GM12878 (cell line): ENCODE data around the gene SDHC. TPM values are rescaled to one million over a fixed set of nuclear protein-coding genes. Genes with fewer than 3 reads are reported as not detected.

Experiments
- ATAC-seq: fragments of 200-7000 bp; cut with Tn5 transposase; 3 replicates; pipeline ENCODE4 v1.9.1; 2020; ENCODE audit warnings: mild to moderate bottlenecking, moderate library complexity
- BruUV-seq: library from RNA; stranded (reverse); fragments of 400-500 nt; replicated peaks from 2 replicates; lab custom pipeline; 2021; lab: Mats Ljungman, UMichigan
- CTCF ChIA-PET: fragments of 300-600 bp; sonication (Branson Sonifier 250); formaldehyde crosslinking; extraction: SDS; loops from one replicate; lab custom pipeline; 2021; ENCODE audit warnings: inconsistent platforms; lab: Yijun Ruan, JAX
- POLR2A ChIA-PET: fragments of 350-600 bp; formaldehyde crosslinking; extraction: SDS; loops from one replicate; lab custom pipeline; 2021; ENCODE audit warnings: inconsistent platforms; lab: Charles Lee
- RAD21 ChIA-PET: fragments of 300-600 bp; sonication (Branson Sonifier 250); formaldehyde crosslinking; loops from one replicate; lab custom pipeline; 2023; ENCODE audit warnings: antibody characterized with exemption; ENCODE audit not compliant: unreplicated experiment; lab: Charles Lee
- SMC1A ChIA-PET: fragments of 300-600 bp; sonication (Branson Sonifier 250); formaldehyde crosslinking; loops from one replicate; lab custom pipeline; 2023; ENCODE audit not compliant: unreplicated experiment, uncharacterized antibody; lab: Charles Lee
- DNase-seq: peaks from one replicate; pipeline ENCODE4 v3.0.0-alpha.2; 2011; ENCODE audit warnings: low read depth, low spot score
- FAIRE-seq: peaks from 3 replicates; lab custom pipeline; 2011; peaks lifted over from hg19 to GRCh38; lab: Jason Lieb, UNC
- H2AFZ ChIP-seq: 2 replicates; pipeline ENCODE4 v1.6.0; 2011; ENCODE audit warnings: low read depth, low read length, control low read depth; ENCODE audit not compliant: control insufficient read depth
- H3K27ac ChIP-seq: 2 replicates; pipeline ENCODE4 v1.5.1; 2011; ENCODE audit warnings: control low read depth; ENCODE audit not compliant: control insufficient read depth, insufficient read depth
- H3K27me3 ChIP-seq, 2 experiments: replicated peaks in 1 of 2; 2 replicates each; pipeline versions ENCODE4 v1.6.0 to v1.6.1; 2011; ENCODE audit warnings: low read length in 1 of 2; ENCODE audit not compliant: control insufficient read depth in 2 of 2, insufficient read depth in 2 of 2
- H3K36me3 ChIP-seq, 2 experiments: 2 replicates each; pipeline ENCODE4 v1.5.1; 2011; ENCODE audit warnings: low read length in 1 of 2; ENCODE audit not compliant: control insufficient read depth in 2 of 2, insufficient read depth in 2 of 2
- H3K4me1 ChIP-seq: 2 replicates; pipeline ENCODE4 v1.6.1; 2011; ENCODE audit warnings: mild to moderate bottlenecking, low read length, moderate library complexity, mixed read lengths; ENCODE audit not compliant: control insufficient read depth, insufficient read depth
- H3K4me2 ChIP-seq: 2 replicates; pipeline ENCODE4 v1.6.0; 2011; ENCODE audit warnings: control low read depth; ENCODE audit not compliant: control insufficient read depth, insufficient read depth
- H3K4me3 ChIP-seq: fragments of 200-600 bp; sonication (generic); 2 replicates; pipeline ENCODE4 v1.5.1; 2016
- H3K79me2 ChIP-seq: 2 replicates; pipeline ENCODE4 v1.6.0; 2011; ENCODE audit warnings: low read length; ENCODE audit not compliant: control insufficient read depth, insufficient read depth
- H3K9ac ChIP-seq: 2 replicates; pipeline ENCODE4 v1.8.0; 2011; ENCODE audit warnings: low read length, control low read depth, mixed read lengths; ENCODE audit not compliant: control insufficient read depth, insufficient read depth
- H3K9me3 ChIP-seq: replicated peaks from 3 replicates; pipeline ENCODE4 v1.5.1; 2011; ENCODE audit warnings: mild to moderate bottlenecking, low read length; ENCODE audit not compliant: control insufficient read depth, insufficient read depth
- H4K20me1 ChIP-seq: 2 replicates; pipeline ENCODE4 v1.6.0; 2011; ENCODE audit not compliant: control insufficient read depth, insufficient read depth
- ASH2L ChIP-seq: fragments of 300-600, 200-600 bp; sonication (generic); IDR thresholded peaks from 2 replicates; pipeline ENCODE4 v1.6.1; 2017; ENCODE audit warnings: low read depth, mild to moderate bottlenecking, borderline replicate concordance
- BMI1 ChIP-seq: fragments of 450-650 bp; IDR thresholded peaks from 2 replicates; pipeline ENCODE4 v1.6.1; 2016; ENCODE audit warnings: mild to moderate bottlenecking, moderate library complexity, borderline replicate concordance
- DPF2 ChIP-seq: fragments of 450-650 bp; IDR thresholded peaks from 2 replicates; pipeline ENCODE4 v1.6.1; 2017; ENCODE audit warnings: mild to moderate bottlenecking
- EED ChIP-seq: sonication (generic); IDR thresholded peaks from 2 replicates; pipeline ENCODE4 v1.6.1; 2016; ENCODE audit warnings: antibody characterized with exemption, low read depth
- ESRRA ChIP-seq: IDR thresholded peaks from 2 replicates; pipeline ENCODE4 v1.6.1; 2012; ENCODE audit warnings: mild to moderate bottlenecking, low read length, improper control_type of control experiment
- HCFC1 ChIP-seq: fragments of 150-350 bp; IDR thresholded peaks from 2 replicates; pipeline ENCODE4 v1.6.1; 2014; ENCODE audit warnings: low read length
- IKZF2 ChIP-seq, 2 experiments: fragments of 450-650 bp; IDR thresholded peaks; 2 replicates each; pipeline ENCODE4 v1.6.1; 2017; ENCODE audit warnings: mild to moderate bottlenecking in 2 of 2, moderate library complexity in 2 of 2
- IRF4 ChIP-seq: IDR thresholded peaks from 2 replicates; pipeline ENCODE4 v1.6.1; 2011; ENCODE audit warnings: low read depth, low read length
- JUNB ChIP-seq: IDR thresholded peaks from 2 replicates; pipeline ENCODE4 v1.6.1; 2016; ENCODE audit warnings: antibody characterized with exemption, mild to moderate bottlenecking
- KAT2A ChIP-seq: conservative IDR thresholded peaks from 2 replicates; pipeline ENCODE4 v1.6.1; 2011; ENCODE audit warnings: low read depth, low read length; ENCODE audit not compliant: control insufficient read depth
- MEF2B ChIP-seq: fragments of 450-650 bp; IDR thresholded peaks from 2 replicates; pipeline ENCODE4 v1.6.1; 2018; ENCODE audit warnings: mild to moderate bottlenecking, moderate library complexity; ENCODE audit not compliant: partially characterized antibody, poor library complexity, severe bottlenecking
- MTA3 ChIP-seq: IDR thresholded peaks from 2 replicates; pipeline ENCODE4 v1.6.1; 2012; ENCODE audit warnings: low read length, inconsistent platforms, borderline replicate concordance
- MXI1 ChIP-seq: fragments of 150-350 bp; IDR thresholded peaks from 2 replicates; pipeline ENCODE4 v1.6.1; 2011; ENCODE audit warnings: low read depth, mild to moderate bottlenecking, inconsistent platforms, low read length, improper control_type of control experiment
- PAX5 ChIP-seq: IDR thresholded peaks from 2 replicates; pipeline ENCODE4 v1.6.1; 2011; ENCODE audit warnings: low read depth, low read length, borderline replicate concordance
- POLR2A ChIP-seq: IDR thresholded peaks from 2 replicates; pipeline ENCODE4 v1.6.1; 2011; ENCODE audit warnings: low read depth, mild to moderate bottlenecking, low read length
- POLR2AphosphoS5 ChIP-seq: IDR thresholded peaks from 2 replicates; pipeline ENCODE4 v1.6.1; 2011; ENCODE audit warnings: mild to moderate bottlenecking, low read length, inconsistent platforms
- RCOR1 ChIP-seq: conservative IDR thresholded peaks from 2 replicates; pipeline ENCODE4 v1.6.1; 2012; ENCODE audit warnings: low read depth, low read length, improper control_type of control experiment
- SIN3A ChIP-seq: IDR thresholded peaks from 2 replicates; pipeline ENCODE4 v1.6.1; 2012; ENCODE audit warnings: low read depth, low read length, improper control_type of control experiment
- SMAD1 ChIP-seq: fragments of 450-650 bp; IDR thresholded peaks from 2 replicates; pipeline ENCODE4 v1.6.1; 2018; ENCODE audit warnings: mild to moderate bottlenecking, low read depth; ENCODE audit not compliant: partially characterized antibody
- SMARCA5 ChIP-seq: fragments of 450-650 bp; IDR thresholded peaks from 2 replicates; pipeline ENCODE4 v1.6.1; 2017; ENCODE audit warnings: mild to moderate bottlenecking
- SMC3 ChIP-seq: IDR thresholded peaks from 2 replicates; pipeline ENCODE4 v1.6.1; 2011; ENCODE audit warnings: low read length, improper control_type of control experiment, borderline replicate concordance
- SUPT20H ChIP-seq: IDR thresholded peaks from 2 replicates; pipeline ENCODE4 v1.6.1; 2011; ENCODE audit warnings: low read depth, mild to moderate bottlenecking, low read length, moderate library complexity, borderline replicate concordance; ENCODE audit not compliant: control insufficient read depth
- SUZ12 ChIP-seq: fragments of 200-600 bp; sonication (generic); IDR thresholded peaks from one replicate; pipeline ENCODE4 v1.6.1; 2018; ENCODE audit warnings: antibody characterized with exemption, mild to moderate bottlenecking; ENCODE audit not compliant: unreplicated experiment
- TARDBP ChIP-seq: IDR thresholded peaks from 2 replicates; pipeline ENCODE4 v1.6.1; 2016; ENCODE audit warnings: borderline replicate concordance
- YBX1 ChIP-seq: fragments of 450-650 bp; IDR thresholded peaks from 2 replicates; pipeline ENCODE4 v1.6.1; 2016; ENCODE audit warnings: antibody characterized with exemption
- ZBED1 ChIP-seq: IDR thresholded peaks from 2 replicates; pipeline ENCODE4 v1.6.1; 2016; ENCODE audit warnings: borderline replicate concordance
- WGBS: methylation state at CpG from one replicate; pipeline ENCODE4 v1.1.6; 2016; ENCODE audit warnings: low lambda C conversion rate; ENCODE audit not compliant: insufficient replicate concordance, insufficient coverage; ENCODE audit errors: missing lambda C conversion rate; 5-methylcytosine and 5-hydroxymethylcytosine counted together
- in situ Hi-C: fragments of 300-500 bp; cut with MboI; formaldehyde crosslinking; loops from 9 replicates; pipeline ENCODE4 v1.14.3; 2018; ENCODE audit warnings: mixed read lengths
- intact Hi-C: fragments of 100-400 bp; cut with micrococcal nuclease; formaldehyde crosslinking; loops from one replicate; pipeline ENCODE4 v1.14.2; 2022; ENCODE audit not compliant: unreplicated experiment
- polyA plus RNA-seq, 11 experiments: library from polyadenylated mRNA; depleted of rRNA in 4 of 11; unstranded in 6 of 11; stranded (reverse) in 5 of 11; fragments of >200 nt; fragmentation: Nextera tagmentation in 4 of 11; fragmentation: Illumina TruSeq in 1 of 11; extraction: Ambion mirVana in 4 of 11; extraction: Trizol in 1 of 11; gene quantifications; 1 replicate in 1 of 11; 2 replicates in 10 of 11; pipeline versions ENCODE4 v1.2.1 to v1.2.3, GENCODE V29; 2011 to 2016; ENCODE audit warnings: inconsistent platforms in 2 of 11, missing spikeins in 2 of 11, low read depth in 1 of 11
- total RNA-seq, 4 experiments: library from RNA; depleted of rRNA in 3 of 4; stranded (reverse); fragments of >200 nt in 3 of 4; fragmentation: Illumina TruSeq in 1 of 4; extraction: Trizol in 1 of 4; gene quantifications; 2 replicates each; pipeline versions ENCODE4 v1.2.1 to v1.2.3, GENCODE V29; 2013 to 2021
- TF ChIP-seq, protein P1 (sequence below): fragments of 450-650 bp; IDR thresholded peaks from 2 replicates; pipeline ENCODE4 v1.6.1; 2016; ENCODE audit warnings: mild to moderate bottlenecking

Gene SDHC
- total and polyA plus RNA-seq, 10 of the 15 experiments (the other 5 are each of a cell fraction or from before 2014, with no cell fraction given) = 18.4 to 340 (median 178) TPM

DNA sequence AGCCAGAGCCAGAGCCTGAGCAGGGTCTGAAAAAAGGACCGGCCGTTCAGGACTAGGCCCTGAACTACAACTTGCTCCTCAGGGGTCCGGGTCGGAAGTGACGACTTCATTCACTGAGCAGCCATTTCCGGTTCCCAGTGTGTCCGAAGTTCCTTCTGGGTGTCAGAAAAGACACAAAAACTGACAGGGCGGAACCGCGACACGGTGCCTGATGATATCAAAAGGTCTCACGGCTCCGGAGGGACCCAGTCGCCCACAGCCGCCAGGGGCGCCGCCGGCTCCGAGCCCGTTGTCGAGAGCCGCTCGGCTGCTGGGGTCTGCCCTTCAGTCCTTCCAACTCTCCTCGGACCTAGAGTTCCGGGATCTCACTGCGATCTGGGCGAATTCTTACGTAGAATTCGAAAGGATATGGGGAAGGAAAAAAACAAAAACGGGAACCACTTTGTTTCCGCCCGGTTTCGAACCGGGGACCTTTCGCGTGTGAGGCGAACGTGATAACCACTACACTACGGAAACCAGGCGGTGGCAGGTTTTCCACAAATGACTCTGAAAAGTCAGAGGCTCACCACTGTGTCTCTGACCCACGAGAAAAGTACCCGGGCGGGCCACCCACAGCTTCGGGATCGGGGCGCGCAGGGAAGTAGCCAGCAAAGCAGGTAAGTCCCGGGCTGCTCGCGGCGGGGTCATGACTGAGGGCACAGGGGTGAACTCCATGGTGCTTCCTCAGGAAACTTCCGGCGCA lies 85.2 kb downstream of the SDHC start:
- H3K27ac ChIP-seq = peak overlapping the region; percentile 97
- CTCF ChIA-PET = interaction anchor here (0.7 to 1.7 kb wide), 6 partner anchors 10 to 196 kb away, joined by 3 to 8 read pairs (median 4); no protein-coding TSS in a partner anchor
- H3K79me2 ChIP-seq = no peaks in the 10 kb centered on the region
- H3K9me3 ChIP-seq = no peaks in the 10 kb centered on the region
- peak overlapping the region; percentile 97 for H2AFZ ChIP-seq
- POLR2A ChIA-PET = interaction anchor here (0.6 to 1.7 kb wide), 3 partner anchors 9 to 15 kb away, joined by 3 to 8 read pairs (median 3); no protein-coding TSS in a partner anchor
- peak overlapping the region; percentile 98 for H3K4me2 ChIP-seq
- intact Hi-C loops = loop anchor here (10.0 kb wide), 2 partner anchors 135 to 345 kb away; partner anchors contain the start of gene DUSP12
- SMC1A ChIA-PET = interaction anchor here (0.7 to 2.3 kb wide), 4 partner anchors 9 to 40 kb away, joined by 3 to 12 read pairs (median 5); no protein-coding TSS in a partner anchor
- WGBS = under 1% methylated on average over 53 of the region's 53 CpGs
- DNase-seq = peak; percentile 80
- no peaks in the 10 kb centered on the region for H4K20me1 ChIP-seq
- H3K36me3 ChIP-seq = no peaks in the 10 kb centered on the region
- RAD21 ChIA-PET = interaction anchor here (1.0 to 1.2 kb wide), 2 partner anchors 9 to 38 kb away, joined by 3 to 4 read pairs; no protein-coding TSS in a partner anchor
- no peaks in the 10 kb centered on the region for H3K27me3 ChIP-seq
- peak overlapping the region; percentile 99 for H3K9ac ChIP-seq
- peak; percentile 68 for FAIRE-seq
- BruUV-seq = no TSS peak
- 0 out of 2 replicates have a peak, but pooled peaks cover 3% of the 10 kb centered on the region for H3K4me1 ChIP-seq
- ATAC-seq = peak; percentile 89
- H3K4me3 ChIP-seq = peak overlapping the region; percentile 87
- in situ Hi-C loops = no loop called here
- TF ChIP-seq JUNB (no peak), ZBED1 (peak; percentile 60; the same call in 1 of the 2 replicates), SMARCA5 (peak; percentile 98), SMC3 (no peak), DPF2 (peak; percentile 77), MEF2B (peak; percentile 56), IRF4 (peak; percentile 68; the same call in 1 of the 2 replicates), POLR2AphosphoS5 (peak; percentile 87), RCOR1 (peak; percentile 86; the same call in 1 of the 2 replicates), HCFC1 (peak; percentile 18; the same call in 1 of the 2 replicates), PAX5 (peak; percentile 78), BMI1 (no peak), TARDBP (peak; percentile 99), POLR2A (peak; percentile 90), SUPT20H (no peak), SUZ12 (no peak), MTA3 (no peak), SIN3A (peak; percentile 18; the same call in 1 of the 2 replicates), KAT2A (no peak), SMAD1 (no peak), EED (peak; percentile 71), ESRRA (no peak), IKZF2 (IDR thresholded peaks at IDR 0.05) (peak; percentile 89 to 92), MXI1 (peak; percentile 44; the same call in 1 of the 2 replicates), YBX1 (no peak), ASH2L (peak; percentile 98)
- TF ChIP-seq, protein P1, sequence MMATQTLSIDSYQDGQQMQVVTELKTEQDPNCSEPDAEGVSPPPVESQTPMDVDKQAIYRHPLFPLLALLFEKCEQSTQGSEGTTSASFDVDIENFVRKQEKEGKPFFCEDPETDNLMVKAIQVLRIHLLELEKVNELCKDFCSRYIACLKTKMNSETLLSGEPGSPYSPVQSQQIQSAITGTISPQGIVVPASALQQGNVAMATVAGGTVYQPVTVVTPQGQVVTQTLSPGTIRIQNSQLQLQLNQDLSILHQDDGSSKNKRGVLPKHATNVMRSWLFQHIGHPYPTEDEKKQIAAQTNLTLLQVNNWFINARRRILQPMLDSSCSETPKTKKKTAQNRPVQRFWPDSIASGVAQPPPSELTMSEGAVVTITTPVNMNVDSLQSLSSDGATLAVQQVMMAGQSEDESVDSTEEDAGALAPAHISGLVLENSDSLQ = peak; percentile 76
